ENCODE measurements around the gene TLR1.
"Not testable (repeated sequence)": the region's sequence is repeated elsewhere in the genome, so short reads cannot be mapped to it uniquely, and the experiment has no call there.

TLR1 gene

GRCh38 chr4:38780833-38781484, 23.6 kb downstream of the TLR1 start:
- Histone ChIP-seq H3K4me1 (ENCODE audit: control insufficient read depth, low read length) (peaks cover 65% of the 10 kb centered on the region), H3K27ac (ENCODE audit: low read depth, low read length) (peak overlapping the region; percentile 93), H3K36me3 (ENCODE audit: control insufficient read depth, low read length) (peaks cover 62% of the 10 kb centered on the region), H3K4me2 (ENCODE audit: low read length) (peak overlapping the region; percentile 93), H3K79me2 (ENCODE audit: control insufficient read depth, low read length) (peaks cover 68% of the 10 kb centered on the region), H3K9me3 (ENCODE audit: control insufficient read depth, insufficient read depth, low read length) (peaks cover 9% of the 10 kb centered on the region; the same call in 1 of the 2 replicates), H3F3A (ENCODE audit: control insufficient read depth, insufficient read depth) (peaks cover 6% of the 10 kb centered on the region), H3K9me2 (replicated peaks; ENCODE audit: control insufficient read depth, low read length) (no peaks in the 10 kb centered on the region), H3K4me3 (ENCODE audit: low read length) (peak overlapping the region; percentile 85), H4K20me1 (ENCODE audit: control insufficient read depth, insufficient read depth, low read depth, low read length) (no peaks in the 10 kb centered on the region), H3K27me3 (ENCODE audit: control insufficient read depth, low read length) (no peaks in the 10 kb centered on the region)
- TF ChIP-seq EZH2phosphoT487 (IDR thresholded peaks at IDR 0.05; ENCODE audit: borderline replicate concordance, low read length) = no peak
- no peak for TF ChIP-seq CTCF (IDR thresholded peaks at IDR 0.05; ENCODE audit: low read depth, low read length, poor library complexity, severe bottlenecking)

DNA sequence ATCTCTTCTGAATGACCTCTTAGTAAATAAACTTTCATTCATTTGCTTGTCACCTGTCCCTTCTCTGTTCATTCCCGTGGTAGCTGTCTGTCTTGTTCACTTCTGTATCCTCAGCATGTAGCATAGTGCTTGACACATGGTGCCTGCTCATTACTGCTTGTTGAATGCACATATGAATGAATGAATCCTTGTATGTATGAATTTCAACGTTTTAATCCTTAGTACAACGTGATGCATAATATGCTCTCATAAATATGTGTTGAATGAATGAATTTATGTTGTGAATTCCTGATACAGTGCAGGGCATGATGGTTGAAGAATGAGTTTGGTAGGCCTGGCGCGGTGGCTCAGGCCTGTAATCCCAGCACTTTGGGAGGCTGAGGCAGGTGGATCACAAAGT, 24.8 kb downstream of the TLR1 start:
- Histone ChIP-seq H3K79me2 (ENCODE audit: control insufficient read depth, low read length) (peaks cover 80% of the 10 kb centered on the region), H3K9me3 (ENCODE audit: control insufficient read depth, insufficient read depth, low read length) (peaks cover 9% of the 10 kb centered on the region; the same call in 1 of the 2 replicates), H3K27ac (ENCODE audit: low read depth, low read length) (no peak overlapping the region), H3K4me1 (ENCODE audit: control insufficient read depth, low read length) (peaks cover 54% of the 10 kb centered on the region), H3K4me2 (ENCODE audit: low read length) (peak overlapping the region; percentile 93), H4K20me1 (ENCODE audit: control insufficient read depth, insufficient read depth, low read depth, low read length) (no peaks in the 10 kb centered on the region), H3K36me3 (ENCODE audit: control insufficient read depth, low read length) (peaks cover 73% of the 10 kb centered on the region), H3K27me3 (ENCODE audit: control insufficient read depth, low read length) (no peaks in the 10 kb centered on the region), H3K9me2 (replicated peaks; ENCODE audit: control insufficient read depth, low read length) (no peaks in the 10 kb centered on the region), H3K4me3 (ENCODE audit: low read length) (peak overlapping the region; percentile 85), H3F3A (ENCODE audit: control insufficient read depth, insufficient read depth) (peaks cover 6% of the 10 kb centered on the region)
- TF ChIP-seq CTCF (IDR thresholded peaks at IDR 0.05; ENCODE audit: low read depth, low read length, poor library complexity, severe bottlenecking) = no peak
- no peak for TF ChIP-seq EZH2phosphoT487 (IDR thresholded peaks at IDR 0.05; ENCODE audit: borderline replicate concordance, low read length)

DNA sequence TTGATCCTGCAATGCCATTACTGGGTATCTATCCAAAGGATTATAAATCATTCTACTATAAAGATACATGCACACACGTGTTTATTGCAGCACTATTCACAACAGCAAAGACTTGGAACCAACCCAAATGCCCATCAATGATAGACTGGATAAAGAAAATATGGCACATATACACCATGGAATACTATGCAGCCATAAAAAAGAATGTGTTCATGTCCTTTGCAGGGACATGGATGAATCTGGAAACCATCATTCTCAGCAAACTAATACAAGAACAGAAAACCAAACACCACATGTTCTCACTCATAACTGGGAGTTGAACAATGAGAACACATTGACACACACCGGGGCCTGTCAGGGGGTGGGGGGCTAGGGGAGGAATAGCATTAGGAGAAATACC, 26.7 kb downstream of the TLR1 start:
- peaks cover 13% of the 10 kb centered on the region for H3F3A ChIP-seq (ENCODE audit: control insufficient read depth, insufficient read depth)

DNA sequence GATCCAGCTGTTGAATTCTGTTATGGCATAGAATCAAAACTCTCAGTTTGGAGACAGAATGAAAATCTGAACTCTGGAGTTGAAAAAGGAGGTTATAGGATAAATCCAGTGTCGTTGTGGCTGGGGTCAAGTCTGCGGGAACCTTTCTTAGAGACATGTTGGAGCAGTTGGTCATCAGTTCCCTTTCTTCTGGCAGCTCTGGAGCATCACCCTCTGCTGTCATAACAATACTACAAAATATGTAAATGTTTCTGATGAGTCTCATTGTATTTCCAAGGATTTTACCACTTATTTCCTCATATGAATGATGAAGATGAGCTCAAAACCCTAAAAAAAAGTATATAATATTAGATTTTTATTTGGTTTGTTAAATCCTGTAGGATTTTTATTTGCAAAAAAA, 29.3 kb downstream of the TLR1 start:
- H3K36me3 ChIP-seq (ENCODE audit: control insufficient read depth, low read length) = peaks cover 86% of the 10 kb centered on the region
- H3F3A ChIP-seq (ENCODE audit: control insufficient read depth, insufficient read depth) = peaks cover 18% of the 10 kb centered on the region; the same call in 1 of the 2 replicates
- peaks cover 9% of the 10 kb centered on the region; the same call in 1 of the 2 replicates for H3K9me3 ChIP-seq (ENCODE audit: control insufficient read depth, insufficient read depth, low read length)
- no peak overlapping the region for H3K4me2 ChIP-seq (ENCODE audit: low read length)
- H3K79me2 ChIP-seq (ENCODE audit: control insufficient read depth, low read length) = peaks cover 75% of the 10 kb centered on the region
- H3K27me3 ChIP-seq (ENCODE audit: control insufficient read depth, low read length) = no peaks in the 10 kb centered on the region
- no peak overlapping the region for H3K4me3 ChIP-seq (ENCODE audit: low read length)
- no peaks in the 10 kb centered on the region for H4K20me1 ChIP-seq (ENCODE audit: control insufficient read depth, insufficient read depth, low read depth, low read length)
- TF ChIP-seq EZH2phosphoT487 (IDR thresholded peaks at IDR 0.05; ENCODE audit: borderline replicate concordance, low read length) (no peak), CTCF (IDR thresholded peaks at IDR 0.05; ENCODE audit: low read depth, low read length, poor library complexity, severe bottlenecking) (no peak)
- H3K27ac ChIP-seq (ENCODE audit: low read depth, low read length) = no peak overlapping the region
- H3K4me1 ChIP-seq (ENCODE audit: control insufficient read depth, low read length) = peaks cover 36% of the 10 kb centered on the region
- no peaks in the 10 kb centered on the region for H3K9me2 ChIP-seq (replicated peaks; ENCODE audit: control insufficient read depth, low read length)

More for the DNA sequence above, 26.7 kb downstream of the TLR1 start:
- H3K27ac ChIP-seq (ENCODE audit: low read depth, low read length); H3K27me3 ChIP-seq (ENCODE audit: control insufficient read depth, low read length); H3K4me2 ChIP-seq (ENCODE audit: low read length); H3K9me3 ChIP-seq (ENCODE audit: control insufficient read depth, insufficient read depth, low read length); H3K9me2 ChIP-seq (replicated peaks; ENCODE audit: control insufficient read depth, low read length); H4K20me1 ChIP-seq (ENCODE audit: control insufficient read depth, insufficient read depth, low read depth, low read length); H3K4me3 ChIP-seq (ENCODE audit: low read length): not testable (repeated sequence)
- Histone ChIP-seq H3K36me3 (ENCODE audit: control insufficient read depth, low read length) (peaks cover 92% of the 10 kb centered on the region), H3K79me2 (ENCODE audit: control insufficient read depth, low read length) (peaks cover 98% of the 10 kb centered on the region), H3K4me1 (ENCODE audit: control insufficient read depth, low read length) (peaks cover 40% of the 10 kb centered on the region)
